ENCODE data around the gene THTPA.

THTPA gene

DNA sequence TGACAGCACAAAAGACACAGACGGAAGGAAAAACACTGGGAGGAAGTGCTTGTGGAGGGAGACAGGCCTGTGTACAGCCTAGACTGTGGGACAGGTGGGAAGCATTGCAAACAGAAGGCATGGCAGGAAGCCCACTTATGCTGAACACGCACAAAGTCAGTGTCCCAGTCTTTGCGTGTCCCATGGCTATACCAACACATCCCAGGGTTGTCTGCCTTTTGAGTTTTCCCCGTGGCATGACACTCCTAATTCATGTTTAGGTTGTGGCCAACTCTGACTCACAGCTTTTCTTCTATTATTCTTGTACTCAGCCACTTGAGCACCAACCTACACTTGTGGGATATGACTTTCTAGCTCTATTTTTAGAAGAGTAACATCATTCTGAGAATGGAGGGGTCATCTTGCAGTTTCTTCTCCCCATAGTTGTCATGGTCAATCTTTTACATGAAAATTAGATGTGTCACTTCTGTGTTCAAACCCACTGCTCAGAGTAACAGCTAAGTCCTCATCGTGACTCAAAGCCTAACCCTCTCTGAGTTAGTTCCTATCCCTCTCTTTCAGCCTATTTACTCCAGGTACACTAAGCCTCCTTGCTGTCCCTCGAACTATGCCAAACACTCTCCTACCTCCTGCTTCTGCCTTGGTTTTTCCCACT lies 50.0 kb downstream of the THTPA start:
- no peak for TF ChIP-seq POLR2AphosphoS5 (IDR thresholded peaks at IDR 0.05; ENCODE audit: low read depth, low read length)
- TF ChIP-seq TAF1 (IDR thresholded peaks at IDR 0.05; ENCODE audit: borderline replicate concordance, insufficient read depth, low read length) = no peak
- TF ChIP-seq FOXP2 (optimal IDR thresholded peaks at IDR 0.05; ENCODE audit: borderline replicate concordance, extremely low read depth, extremely low read length, insufficient read depth) = no peak

- no peak for TF ChIP-seq FOXP2 (optimal IDR thresholded peaks at IDR 0.05; ENCODE audit: borderline replicate concordance, extremely low read depth, extremely low read length, insufficient read depth)
- no peak for TF ChIP-seq TAF1 (IDR thresholded peaks at IDR 0.05; ENCODE audit: borderline replicate concordance, insufficient read depth, low read length)
- no peak for TF ChIP-seq POLR2AphosphoS5 (IDR thresholded peaks at IDR 0.05; ENCODE audit: low read depth, low read length)
- TF ChIP-seq, protein P1, sequence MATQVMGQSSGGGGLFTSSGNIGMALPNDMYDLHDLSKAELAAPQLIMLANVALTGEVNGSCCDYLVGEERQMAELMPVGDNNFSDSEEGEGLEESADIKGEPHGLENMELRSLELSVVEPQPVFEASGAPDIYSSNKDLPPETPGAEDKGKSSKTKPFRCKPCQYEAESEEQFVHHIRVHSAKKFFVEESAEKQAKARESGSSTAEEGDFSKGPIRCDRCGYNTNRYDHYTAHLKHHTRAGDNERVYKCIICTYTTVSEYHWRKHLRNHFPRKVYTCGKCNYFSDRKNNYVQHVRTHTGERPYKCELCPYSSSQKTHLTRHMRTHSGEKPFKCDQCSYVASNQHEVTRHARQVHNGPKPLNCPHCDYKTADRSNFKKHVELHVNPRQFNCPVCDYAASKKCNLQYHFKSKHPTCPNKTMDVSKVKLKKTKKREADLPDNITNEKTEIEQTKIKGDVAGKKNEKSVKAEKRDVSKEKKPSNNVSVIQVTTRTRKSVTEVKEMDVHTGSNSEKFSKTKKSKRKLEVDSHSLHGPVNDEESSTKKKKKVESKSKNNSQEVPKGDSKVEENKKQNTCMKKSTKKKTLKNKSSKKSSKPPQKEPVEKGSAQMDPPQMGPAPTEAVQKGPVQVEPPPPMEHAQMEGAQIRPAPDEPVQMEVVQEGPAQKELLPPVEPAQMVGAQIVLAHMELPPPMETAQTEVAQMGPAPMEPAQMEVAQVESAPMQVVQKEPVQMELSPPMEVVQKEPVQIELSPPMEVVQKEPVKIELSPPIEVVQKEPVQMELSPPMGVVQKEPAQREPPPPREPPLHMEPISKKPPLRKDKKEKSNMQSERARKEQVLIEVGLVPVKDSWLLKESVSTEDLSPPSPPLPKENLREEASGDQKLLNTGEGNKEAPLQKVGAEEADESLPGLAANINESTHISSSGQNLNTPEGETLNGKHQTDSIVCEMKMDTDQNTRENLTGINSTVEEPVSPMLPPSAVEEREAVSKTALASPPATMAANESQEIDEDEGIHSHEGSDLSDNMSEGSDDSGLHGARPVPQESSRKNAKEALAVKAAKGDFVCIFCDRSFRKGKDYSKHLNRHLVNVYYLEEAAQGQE (IDR thresholded peaks at IDR 0.05; ENCODE audit: insufficient read depth in 1 of 2, low read depth in 2 of 2, low read length in 2 of 2) = no peak
- no peak for TF ChIP-seq SIN3A (IDR thresholded peaks at IDR 0.05; ENCODE audit: borderline replicate concordance, insufficient read depth, low read length)
Observed at GRCh38 chr14:23608454-23608853, 52.4 kb downstream of the THTPA start.

GRCh38 chr14:23609001-23609400 lies 52.9 kb downstream of the THTPA start:
- TF ChIP-seq SIN3A (IDR thresholded peaks at IDR 0.05; ENCODE audit: borderline replicate concordance, insufficient read depth, low read length) (no peak), FOXP2 (optimal IDR thresholded peaks at IDR 0.05; ENCODE audit: borderline replicate concordance, extremely low read depth, extremely low read length, insufficient read depth) (no peak), TAF1 (IDR thresholded peaks at IDR 0.05; ENCODE audit: borderline replicate concordance, insufficient read depth, low read length) (no peak), POLR2AphosphoS5 (IDR thresholded peaks at IDR 0.05; ENCODE audit: low read depth, low read length) (no peak)
- TF ChIP-seq, protein P1 (IDR thresholded peaks at IDR 0.05; ENCODE audit: insufficient read depth in 1 of 2, low read depth in 2 of 2, low read length in 2 of 2) = no peak

Data from PFSK-1 (cell line).